Erythroblast (primary cell): ENCODE measurements around the gene RBBP8.
"Not testable (repeated sequence)": the region's sequence is repeated elsewhere in the genome, so short reads cannot be mapped to it uniquely, and the experiment has no call there.

ENCODE experiments used
- DNase-seq, 2 experiments: peaks; one replicate each; lab custom pipeline; 2025; lab: John Stamatoyannopoulos, UW
- GATA1 ChIP-seq: IDR thresholded peaks from 2 replicates; pipeline ENCODE4 v1.6.1; 2011; ENCODE audit warnings: low read depth, mild to moderate bottlenecking, control low read depth, low read length, moderate library complexity
- POLR2A ChIP-seq: IDR thresholded peaks from 2 replicates; pipeline ENCODE4 v1.6.1; 2011; ENCODE audit warnings: mild to moderate bottlenecking, low read length

RBBP8 gene

DNA sequence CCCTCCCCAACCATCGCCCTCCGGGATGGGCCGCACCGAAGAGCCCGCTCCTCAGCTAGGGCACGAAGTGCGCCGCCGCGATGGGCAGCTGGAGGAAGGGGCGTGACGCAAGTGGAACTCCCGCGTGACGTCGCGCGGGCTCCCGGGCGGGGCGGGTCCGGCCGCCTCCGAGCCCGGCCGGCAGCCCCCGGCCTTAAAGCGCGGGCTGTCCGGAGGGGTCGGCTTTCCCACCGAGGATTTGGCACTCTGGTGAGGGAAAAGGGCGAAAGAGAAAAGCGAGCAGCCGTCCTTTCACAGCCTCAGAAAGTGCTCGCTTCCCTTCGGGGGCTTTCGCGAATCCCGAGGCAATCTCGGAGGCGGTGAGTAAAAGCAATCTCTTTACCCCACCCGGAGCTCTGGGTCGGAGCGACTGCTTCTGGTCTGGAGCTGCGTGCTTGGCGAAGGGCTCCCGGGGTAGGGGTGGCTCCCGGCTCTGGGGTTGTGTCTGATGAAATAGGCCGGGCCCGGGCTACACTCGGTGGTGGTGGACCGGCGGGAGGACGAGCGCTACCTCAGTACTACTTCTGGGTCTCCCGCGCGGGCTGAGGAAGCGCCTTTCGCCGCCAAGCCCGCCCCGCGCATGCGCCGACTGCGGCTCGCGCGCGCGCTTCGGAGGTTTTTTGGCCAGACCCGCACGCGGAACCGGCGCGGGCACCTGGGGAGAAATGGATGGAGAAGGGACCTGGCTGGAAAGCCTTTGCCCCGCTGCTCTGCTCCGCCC is at the start of gene RBBP8:
RBBP8 (plus strand) TSS at position 123 of the 760 bp plus-strand sequence. CDS start 3,524 bp downstream, outside the sequence.
- peak; percentile 90 to 94 for DNase-seq
- TF ChIP-seq POLR2A = peak; percentile 62
- TF ChIP-seq GATA1 = no peak

DNA sequence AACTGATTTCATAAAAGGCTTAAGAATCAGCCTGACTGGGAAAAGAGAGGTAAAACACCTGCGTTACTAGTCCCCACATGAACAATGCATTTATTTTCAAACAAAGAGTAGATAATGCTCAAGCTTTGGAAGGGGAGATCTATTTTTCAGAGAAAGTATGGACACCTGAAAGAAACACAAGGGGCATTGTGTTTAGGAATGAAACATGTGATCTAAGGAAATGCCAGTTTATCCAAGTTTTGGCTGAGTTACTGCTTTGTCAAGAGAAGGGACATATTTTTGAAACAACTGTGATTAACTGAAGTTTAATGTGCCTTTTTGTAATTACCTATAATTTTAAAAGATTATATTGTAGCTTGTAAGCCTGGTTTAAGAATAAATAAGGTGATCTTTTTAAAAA is 49.3 kb upstream of the RBBP8 start:
- TF ChIP-seq GATA1 = no peak
- TF ChIP-seq POLR2A = no peak
- no peak for DNase-seq

DNA sequence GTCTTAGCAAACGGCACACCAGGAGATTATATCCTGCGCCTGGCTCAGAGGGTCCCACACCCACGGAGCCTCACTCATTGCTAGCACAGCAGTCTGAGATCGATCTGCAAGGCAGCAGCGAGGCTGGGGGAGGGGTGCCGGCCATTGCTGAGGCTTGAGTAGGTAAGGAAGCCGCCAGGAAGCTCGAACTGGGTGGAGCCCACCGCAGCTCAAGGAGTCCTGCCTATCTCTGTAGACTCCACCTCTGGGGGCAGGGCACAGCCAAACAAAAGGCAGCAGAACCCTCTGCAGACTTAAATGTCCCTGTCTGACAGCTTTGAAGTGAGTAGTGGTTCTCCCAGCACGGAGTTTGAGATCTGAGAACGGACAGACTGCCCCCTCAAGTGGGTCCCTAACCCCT is 47.4 kb upstream of the RBBP8 start:
- not testable (repeated sequence) for DNase-seq

DNA sequence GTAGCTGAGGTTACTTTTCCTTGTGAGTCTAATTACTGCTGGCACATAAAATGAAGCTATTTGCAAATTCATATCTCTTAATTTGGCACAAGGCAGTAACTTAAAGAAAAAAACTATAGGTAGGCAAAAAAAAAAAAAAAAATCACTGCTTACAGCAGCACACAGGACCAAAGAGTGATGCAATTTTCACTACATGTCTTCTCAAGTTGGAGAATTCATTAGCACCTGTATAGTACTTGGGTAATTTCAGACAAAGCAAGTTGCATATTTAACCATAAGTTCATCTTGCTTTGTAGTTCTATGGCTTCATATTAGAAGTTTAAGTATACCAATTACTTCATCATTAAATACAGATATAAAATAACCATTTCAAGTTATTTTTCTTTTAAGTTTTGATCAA is 33.7 kb upstream of the RBBP8 start:
- no peak for TF ChIP-seq POLR2A
- no peak for TF ChIP-seq GATA1
- DNase-seq = no peak

DNA sequence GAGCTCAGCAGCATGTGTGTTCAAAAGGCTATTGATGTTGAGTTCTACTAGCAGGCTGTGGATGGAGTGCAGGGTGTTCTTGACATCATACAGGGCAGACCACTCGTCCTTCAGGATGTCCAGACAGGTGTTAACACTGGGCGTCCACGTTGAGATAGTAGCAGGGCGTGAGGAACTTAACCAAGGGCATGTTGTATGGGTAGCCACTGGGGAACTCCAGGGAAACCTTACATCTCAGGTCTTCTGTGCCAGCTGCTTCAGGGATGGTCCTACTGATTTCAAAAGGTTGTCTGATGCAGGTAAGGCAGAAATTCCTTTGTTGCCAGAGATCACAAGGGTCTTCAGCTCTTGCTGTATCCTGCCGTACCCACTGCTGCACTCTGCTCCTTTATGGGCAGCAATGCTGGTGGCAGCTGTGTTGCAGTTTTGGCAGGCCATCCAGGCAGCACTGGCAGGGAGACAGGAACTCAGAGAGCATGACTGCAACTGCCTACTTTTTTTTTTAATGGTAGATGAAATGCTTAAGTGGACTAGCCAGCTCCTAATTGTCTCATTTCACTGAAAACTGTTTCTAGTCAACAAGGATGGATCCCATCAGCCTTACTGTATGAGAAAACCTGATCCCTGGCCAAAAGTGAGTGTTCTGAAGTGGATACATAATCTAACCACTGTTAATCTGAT is 32.4 kb upstream of the RBBP8 start:
- TF ChIP-seq GATA1 (no peak), POLR2A (no peak)

DNA sequence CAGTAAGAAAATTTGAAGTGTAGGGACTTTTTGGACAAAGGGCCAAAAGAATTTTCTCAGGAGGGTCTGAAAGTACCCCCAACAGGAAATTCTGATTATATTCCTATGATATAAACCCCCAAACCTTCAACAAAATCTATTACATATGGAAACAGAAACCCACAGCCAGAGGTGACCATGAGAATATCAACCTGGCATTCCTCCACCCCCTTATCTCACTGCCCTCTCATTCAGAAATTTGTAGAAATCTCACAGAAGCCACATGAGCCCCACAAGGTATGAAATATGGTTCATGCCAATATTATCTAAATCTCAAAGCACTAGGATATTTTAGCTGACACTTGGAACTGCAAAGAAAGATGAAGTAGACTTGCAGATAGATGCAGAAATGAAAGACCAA is 31.0 kb upstream of the RBBP8 start:
- no peak for DNase-seq
- TF ChIP-seq POLR2A (no peak), GATA1 (no peak)

More for the DNA sequence above, 32.4 kb upstream of the RBBP8 start:
- DNase-seq = no peak

DNA sequence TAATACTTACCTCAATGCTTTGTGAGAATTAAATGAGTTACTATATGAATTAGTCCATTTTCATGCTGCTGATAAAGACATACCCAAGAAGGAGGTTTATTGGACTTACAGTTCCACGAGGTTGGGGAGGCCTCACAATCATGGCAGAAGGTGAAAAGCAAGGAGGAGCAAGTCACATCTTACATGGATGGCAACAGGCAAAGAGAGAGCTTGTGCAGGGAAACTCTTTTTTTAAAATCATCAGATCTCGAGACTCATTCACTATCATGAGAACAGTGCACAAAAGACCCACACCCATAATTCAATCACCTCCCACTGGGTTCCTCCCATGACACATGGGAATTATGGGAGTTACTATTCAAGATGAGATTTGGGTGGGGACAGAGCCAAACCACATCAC is 29.9 kb upstream of the RBBP8 start:
- DNase-seq = not testable (repeated sequence)

DNA sequence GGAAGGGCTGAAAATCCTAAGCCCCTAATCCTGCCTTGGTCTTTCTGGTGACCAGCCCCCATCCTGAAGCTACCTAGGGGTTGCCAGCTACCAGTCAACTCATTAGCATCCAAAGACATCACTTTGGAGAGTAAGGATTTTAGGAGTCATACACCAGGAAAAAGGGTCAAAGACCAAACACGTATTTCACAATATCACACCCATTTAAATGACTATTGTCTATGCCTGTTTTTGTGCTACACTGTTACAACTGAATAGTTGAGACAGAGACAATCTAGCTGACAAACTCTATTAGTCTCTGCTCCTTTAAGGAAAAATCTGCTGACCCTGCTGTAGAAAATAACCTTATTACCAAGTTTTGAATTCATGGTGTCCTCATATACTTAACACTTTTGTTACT is 21.0 kb upstream of the RBBP8 start:
- no peak for DNase-seq
- no peak for TF ChIP-seq POLR2A
- no peak for TF ChIP-seq GATA1

DNA sequence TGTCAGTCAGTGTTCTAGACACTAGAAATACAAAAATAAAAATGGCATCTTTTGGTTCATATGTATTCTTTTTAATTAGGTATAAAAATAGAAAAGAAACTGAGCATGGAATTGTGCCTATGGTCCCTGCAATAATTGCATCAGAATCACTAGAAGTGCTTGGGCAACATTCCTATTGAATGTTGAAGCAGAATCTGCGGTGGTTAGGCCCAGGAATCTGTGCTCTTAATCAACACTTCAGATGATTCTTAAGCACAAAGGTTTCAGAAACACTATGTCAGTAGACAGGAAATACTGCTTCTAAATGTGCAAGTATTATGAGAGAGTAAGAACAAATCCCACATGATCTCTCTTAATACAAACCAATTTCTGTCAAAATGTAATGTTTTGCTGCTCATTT is 20.3 kb upstream of the RBBP8 start:
- TF ChIP-seq POLR2A (no peak), GATA1 (no peak)
- DNase-seq = no peak

DNA sequence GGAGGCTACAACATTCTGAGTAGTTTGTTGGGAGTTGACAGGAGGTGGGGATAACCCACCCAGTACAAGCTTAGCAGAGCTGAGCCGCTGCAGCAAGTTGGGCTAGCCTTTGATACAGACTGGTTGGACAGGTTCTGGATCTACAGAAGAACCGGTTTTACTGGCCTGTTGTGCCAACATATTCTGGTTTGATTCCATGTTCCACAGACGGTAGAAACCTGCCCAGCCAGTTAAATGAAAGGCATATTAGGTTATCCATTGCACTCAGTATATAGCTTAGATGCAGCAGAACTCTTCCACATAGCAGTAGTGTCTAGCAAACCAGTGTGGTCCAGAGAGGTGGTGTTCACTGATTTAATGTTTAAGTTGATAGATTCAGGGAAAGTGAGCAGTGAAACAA is 19.3 kb upstream of the RBBP8 start:
- TF ChIP-seq GATA1 (no peak), POLR2A (no peak)
- DNase-seq = no peak

DNA sequence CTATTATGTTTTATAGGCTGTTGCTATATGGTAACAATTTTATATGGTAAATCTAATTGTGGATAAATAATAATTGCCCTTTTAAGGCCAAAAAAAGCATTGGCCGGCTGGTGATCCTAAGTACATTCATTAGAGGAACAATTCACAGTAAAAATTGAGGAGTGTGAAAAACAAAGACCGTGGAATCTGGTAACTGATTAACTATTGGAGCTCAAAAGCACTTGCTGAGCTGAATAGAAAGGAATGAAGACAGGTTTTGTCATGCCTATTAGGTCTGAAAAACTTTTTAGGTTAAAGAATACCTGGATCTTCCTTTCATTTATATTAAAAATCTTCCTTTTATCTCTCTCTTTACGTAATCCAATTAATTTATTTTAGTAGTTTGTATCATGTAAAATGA is 18.5 kb upstream of the RBBP8 start:
- DNase-seq = no peak
- no peak for TF ChIP-seq GATA1
- TF ChIP-seq POLR2A = no peak

DNA sequence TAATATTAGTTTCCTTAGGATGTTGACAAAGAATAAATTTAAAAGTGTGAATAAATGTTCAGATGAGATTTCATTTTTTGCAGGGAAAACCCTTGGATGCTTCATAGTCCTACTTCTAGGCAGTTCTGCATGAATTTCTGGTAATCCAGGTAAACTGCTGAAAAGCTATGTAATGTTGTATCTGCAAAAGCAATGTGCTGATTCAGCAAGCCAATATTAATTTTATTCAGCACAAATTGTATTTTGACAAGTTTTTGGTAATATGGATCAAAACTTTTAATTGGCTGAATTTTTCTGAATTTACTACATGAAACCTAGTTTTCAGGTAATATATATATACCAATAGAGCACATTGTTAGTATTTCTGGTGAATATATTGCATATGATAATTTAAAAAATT is 17.8 kb upstream of the RBBP8 start:
- DNase-seq = no peak
- TF ChIP-seq POLR2A (no peak), GATA1 (no peak)

DNA sequence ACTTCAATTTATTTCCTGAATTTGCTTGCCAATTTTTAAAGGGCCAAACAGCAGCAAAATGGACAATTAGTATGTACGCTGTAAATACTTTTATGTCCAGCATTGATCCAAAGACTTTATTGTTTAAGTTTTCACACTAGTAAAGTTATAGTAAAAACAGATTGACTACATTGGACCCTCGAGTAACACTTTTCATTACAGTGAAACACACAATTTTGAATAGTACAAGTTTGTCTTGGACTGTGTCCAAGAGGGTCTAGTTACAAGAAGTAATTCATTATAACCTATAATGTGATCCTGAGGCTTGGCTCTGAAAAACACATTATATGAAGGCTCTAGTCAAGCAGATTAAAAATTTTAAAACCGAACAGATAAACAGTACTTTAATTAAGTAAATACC is 11.4 kb upstream of the RBBP8 start:
- no peak for TF ChIP-seq GATA1
- no peak for TF ChIP-seq POLR2A
- no peak for DNase-seq

DNA sequence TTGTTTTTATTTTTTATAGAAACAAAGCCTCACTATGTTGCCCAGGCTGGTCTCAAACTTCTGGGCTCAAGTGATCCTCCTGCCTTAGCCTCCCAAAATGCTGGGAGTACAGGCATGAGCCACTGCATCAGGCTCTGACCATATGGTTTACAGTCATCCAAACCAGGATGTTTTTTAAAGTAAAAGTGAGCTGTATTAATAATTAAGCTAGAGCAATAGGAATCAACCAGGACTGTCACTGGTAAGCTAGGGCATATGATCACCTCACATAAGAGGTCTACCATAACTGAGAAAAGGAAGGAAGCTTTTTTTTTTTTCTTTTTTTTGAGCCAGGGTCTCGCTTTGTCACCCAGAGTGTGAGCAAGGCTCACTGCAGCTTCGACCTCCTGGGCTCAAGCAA is 8.5 kb upstream of the RBBP8 start:
- TF ChIP-seq GATA1 (no peak), POLR2A (no peak)

DNA sequence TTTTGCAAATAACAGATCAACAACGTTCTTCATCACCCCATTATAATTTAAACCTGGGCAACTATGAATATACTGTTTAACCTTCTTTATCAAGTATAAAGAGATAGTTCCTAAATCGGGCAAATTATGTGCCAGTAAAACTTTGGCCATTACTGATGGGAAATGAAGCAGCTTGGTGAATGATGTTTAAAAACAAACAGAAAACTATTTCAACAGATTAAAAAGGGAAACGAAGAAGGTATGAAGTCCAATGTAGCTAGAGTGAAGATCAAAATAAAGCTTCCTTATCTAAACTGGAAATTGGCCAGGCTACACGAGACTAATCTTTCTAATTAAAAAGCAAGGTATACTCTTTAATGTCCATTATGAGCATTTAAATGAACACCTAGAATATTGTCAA is 6.7 kb upstream of the RBBP8 start:
- DNase-seq = no peak
- TF ChIP-seq GATA1 (no peak), POLR2A (no peak)

More for the DNA sequence above, 8.5 kb upstream of the RBBP8 start:
- no peak for DNase-seq
